ENCODE measurements around the gene ENO2.

DNA sequence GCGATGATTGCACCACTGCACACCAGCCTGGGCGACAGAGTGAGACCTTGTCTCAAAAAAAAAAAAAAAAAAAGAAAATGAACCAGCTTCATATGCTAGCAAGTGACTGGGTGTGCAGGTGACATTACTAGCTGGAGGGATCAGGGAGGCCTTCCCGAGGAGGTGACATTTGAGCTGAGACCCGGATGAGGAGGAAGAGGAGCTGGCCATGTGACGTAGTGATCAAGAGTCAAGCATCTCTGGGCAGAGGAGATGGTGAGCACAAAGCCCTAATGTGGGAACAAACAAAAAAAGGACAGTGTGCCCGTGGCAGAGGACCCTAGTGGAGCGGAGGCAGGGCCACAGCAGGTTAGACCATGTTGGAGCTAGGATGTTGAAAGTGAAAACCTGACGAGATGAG lies 33.2 kb downstream of the ENO2 start:
- TF ChIP-seq POLR2A (IDR thresholded peaks at IDR 0.05; ENCODE audit: low read length) (no peak), GATA1 (IDR thresholded peaks at IDR 0.05; ENCODE audit: low read depth, low read length) (no peak)

Measured in erythroblast (primary cell).